Neural progenitor cell (in vitro differentiated cells): ENCODE results near the gene OR5H2.

Experiments used
- EZH2 ChIP-seq: fragments of 200-600 bp; sonication (generic); IDR thresholded peaks from 2 replicates; pipeline ENCODE4 v1.6.1; 2017; ENCODE audit warnings: antibody characterized with exemption, mild to moderate bottlenecking, moderate library complexity
- EZH2phosphoT487 ChIP-seq: fragments of 200-600 bp; sonication (generic); IDR thresholded peaks from 2 replicates; pipeline ENCODE4 v1.6.1; 2017; ENCODE audit warnings: antibody characterized with exemption
- TF ChIP-seq, protein P1 (sequence below): fragments of 200-600 bp; sonication (generic); IDR thresholded peaks from 2 replicates; pipeline ENCODE4 v1.5.1; 2017; ENCODE audit warnings: antibody characterized with exemption, mild to moderate bottlenecking

DNA sequence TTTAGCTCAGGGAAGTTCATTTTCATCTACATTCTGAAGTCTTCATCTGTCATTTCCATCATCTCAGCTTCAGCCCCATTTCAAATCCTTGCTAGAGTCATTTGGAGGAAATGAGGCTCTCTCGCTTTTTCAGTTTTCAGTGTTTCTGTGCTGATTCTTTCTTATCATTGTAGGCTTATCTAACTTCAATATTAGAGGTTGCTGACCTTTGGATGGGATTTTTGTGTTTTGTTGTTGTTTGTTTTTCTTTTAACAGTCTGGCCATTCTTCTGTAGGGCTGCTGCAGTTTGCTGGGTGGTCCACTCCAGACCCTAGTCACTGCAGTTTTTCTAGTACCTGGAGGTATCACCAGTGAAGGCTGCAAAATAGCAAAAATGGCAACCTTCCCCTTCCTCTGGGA lies 8.6 kb downstream of the OR5H2 start:
- TF ChIP-seq, protein P1, sequence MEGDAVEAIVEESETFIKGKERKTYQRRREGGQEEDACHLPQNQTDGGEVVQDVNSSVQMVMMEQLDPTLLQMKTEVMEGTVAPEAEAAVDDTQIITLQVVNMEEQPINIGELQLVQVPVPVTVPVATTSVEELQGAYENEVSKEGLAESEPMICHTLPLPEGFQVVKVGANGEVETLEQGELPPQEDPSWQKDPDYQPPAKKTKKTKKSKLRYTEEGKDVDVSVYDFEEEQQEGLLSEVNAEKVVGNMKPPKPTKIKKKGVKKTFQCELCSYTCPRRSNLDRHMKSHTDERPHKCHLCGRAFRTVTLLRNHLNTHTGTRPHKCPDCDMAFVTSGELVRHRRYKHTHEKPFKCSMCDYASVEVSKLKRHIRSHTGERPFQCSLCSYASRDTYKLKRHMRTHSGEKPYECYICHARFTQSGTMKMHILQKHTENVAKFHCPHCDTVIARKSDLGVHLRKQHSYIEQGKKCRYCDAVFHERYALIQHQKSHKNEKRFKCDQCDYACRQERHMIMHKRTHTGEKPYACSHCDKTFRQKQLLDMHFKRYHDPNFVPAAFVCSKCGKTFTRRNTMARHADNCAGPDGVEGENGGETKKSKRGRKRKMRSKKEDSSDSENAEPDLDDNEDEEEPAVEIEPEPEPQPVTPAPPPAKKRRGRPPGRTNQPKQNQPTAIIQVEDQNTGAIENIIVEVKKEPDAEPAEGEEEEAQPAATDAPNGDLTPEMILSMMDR: no peak
- TF ChIP-seq EZH2 (no peak), EZH2phosphoT487 (no peak)
